ENCODE data around the gene CPSF2. TPM values are rescaled to one million over a fixed set of nuclear protein-coding genes. Genes with fewer than 3 reads are reported as not detected.
A peak's percentile ranks its signal among the peaks of the same experiment; 100 is the strongest.
"Not testable (repeated sequence)": the region's sequence is repeated elsewhere in the genome, so short reads cannot be mapped to it uniquely, and the experiment has no call there.

The CPSF2 gene
- total RNA-seq, 4 donors from 2014 or later, result 4.5 to 25.9 (median 17.0) TPM

DNA sequence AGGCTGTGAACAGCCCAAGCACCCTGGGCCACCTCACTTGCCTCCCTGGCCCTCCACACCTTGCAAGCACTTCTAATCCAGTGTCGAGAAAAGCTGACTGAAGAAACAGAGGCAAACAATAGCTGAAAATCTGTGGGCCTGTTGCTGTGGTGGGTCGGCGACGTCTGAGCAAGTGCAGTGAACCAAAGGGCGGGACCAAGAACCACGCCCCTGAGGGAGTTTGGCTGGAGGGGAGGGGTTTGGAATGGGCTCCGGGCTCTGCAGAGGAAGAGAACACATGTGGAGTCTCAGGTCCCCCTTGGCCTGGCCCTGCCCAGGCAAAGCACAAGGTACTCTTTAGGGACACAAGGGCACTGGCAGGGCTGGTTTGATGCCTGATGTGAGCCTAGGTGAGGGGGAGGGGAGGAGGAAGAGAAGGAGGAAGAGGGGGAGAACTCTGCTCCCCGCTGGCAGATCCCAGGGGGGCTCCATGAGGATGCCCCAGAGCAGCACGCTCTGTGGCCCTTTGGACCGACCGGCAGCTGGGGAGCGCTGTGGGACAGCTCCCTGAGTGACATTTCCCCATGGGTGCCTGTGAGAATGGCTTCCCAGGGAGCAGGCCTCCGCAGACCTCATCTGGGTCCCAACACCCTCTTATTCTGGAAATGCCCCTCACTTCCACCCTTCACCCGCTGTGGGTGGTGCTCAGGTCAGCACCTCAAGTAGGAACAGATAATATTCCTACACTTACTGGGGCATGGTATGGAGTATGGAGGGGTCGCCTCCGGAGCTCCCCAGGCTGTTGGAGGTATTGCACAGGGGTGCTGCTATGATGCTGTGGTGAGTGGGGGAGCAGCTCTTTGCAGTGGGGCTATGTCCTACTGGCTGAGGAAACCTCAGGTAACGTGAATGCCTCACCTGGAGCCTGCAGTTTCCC is 85.5 kb downstream of the CPSF2 start:
- in situ Hi-C loops (cut with MboI; ENCODE audit: low pct_ligation_motif_present in 1 of 4, low pct_unique_long_range_greater_than_20kb in 1 of 4, low sequenced_read_pairs in 3 of 4) (no loop called here), intact Hi-C loops (cut with DNase I; ENCODE audit: low total_unique reads) (no loop called here)
- H3K27me3 ChIP-seq, result no peaks in the 10 kb centered on the region
- H3K36me3 ChIP-seq, result no peaks in the 10 kb centered on the region
- no peak overlapping the region for H3K4me3 ChIP-seq
- no peak for DNase-seq
- no peak overlapping the region for H3K27ac ChIP-seq
- no peaks in the 10 kb centered on the region for H3K4me1 ChIP-seq
- 39 to 67% methylated on average over 3 to 17 of the region's 17 CpGs for WGBS, 2 donors (ENCODE audit: low coverage in 1 of 2)
- H3K9me3 ChIP-seq, result no peaks in the 10 kb centered on the region
- TF ChIP-seq EP300 (IDR thresholded peaks at IDR 0.05; ENCODE audit: low read depth) (no peak), POLR2A (IDR thresholded peaks at IDR 0.05) (no peak), POLR2AphosphoS5 (IDR thresholded peaks at IDR 0.05) (no peak)
- TF ChIP-seq, protein P1, sequence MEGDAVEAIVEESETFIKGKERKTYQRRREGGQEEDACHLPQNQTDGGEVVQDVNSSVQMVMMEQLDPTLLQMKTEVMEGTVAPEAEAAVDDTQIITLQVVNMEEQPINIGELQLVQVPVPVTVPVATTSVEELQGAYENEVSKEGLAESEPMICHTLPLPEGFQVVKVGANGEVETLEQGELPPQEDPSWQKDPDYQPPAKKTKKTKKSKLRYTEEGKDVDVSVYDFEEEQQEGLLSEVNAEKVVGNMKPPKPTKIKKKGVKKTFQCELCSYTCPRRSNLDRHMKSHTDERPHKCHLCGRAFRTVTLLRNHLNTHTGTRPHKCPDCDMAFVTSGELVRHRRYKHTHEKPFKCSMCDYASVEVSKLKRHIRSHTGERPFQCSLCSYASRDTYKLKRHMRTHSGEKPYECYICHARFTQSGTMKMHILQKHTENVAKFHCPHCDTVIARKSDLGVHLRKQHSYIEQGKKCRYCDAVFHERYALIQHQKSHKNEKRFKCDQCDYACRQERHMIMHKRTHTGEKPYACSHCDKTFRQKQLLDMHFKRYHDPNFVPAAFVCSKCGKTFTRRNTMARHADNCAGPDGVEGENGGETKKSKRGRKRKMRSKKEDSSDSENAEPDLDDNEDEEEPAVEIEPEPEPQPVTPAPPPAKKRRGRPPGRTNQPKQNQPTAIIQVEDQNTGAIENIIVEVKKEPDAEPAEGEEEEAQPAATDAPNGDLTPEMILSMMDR (IDR thresholded peaks at IDR 0.05), result no peak

DNA sequence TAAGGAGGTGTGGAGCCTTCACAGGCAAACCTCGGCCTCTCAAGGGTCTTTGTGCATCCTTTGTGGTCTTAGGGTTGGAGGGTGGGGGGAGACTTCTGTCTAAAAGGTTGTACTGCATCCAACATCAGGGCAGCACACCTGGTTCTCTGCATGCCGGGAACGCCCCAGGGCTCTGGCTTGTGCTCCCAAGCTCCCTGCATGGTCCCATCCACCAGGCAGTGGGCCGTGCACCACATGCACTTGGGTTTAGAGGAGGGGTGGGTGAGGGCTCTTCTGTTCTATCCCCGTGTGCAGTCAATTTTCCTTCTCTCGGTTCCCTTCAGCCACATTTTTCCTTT is 86.1 kb downstream of the CPSF2 start:
- no peak overlapping the region for H3K4me3 ChIP-seq
- no peaks in the 10 kb centered on the region for H3K27me3 ChIP-seq
- intact Hi-C loops (cut with DNase I; ENCODE audit: low total_unique reads) (no loop called here), in situ Hi-C loops (cut with MboI; ENCODE audit: low pct_ligation_motif_present in 1 of 4, low pct_unique_long_range_greater_than_20kb in 1 of 4, low sequenced_read_pairs in 3 of 4) (no loop called here)
- H3K36me3 ChIP-seq, result no peaks in the 10 kb centered on the region
- TF ChIP-seq POLR2A (IDR thresholded peaks at IDR 0.05), result no peak
- TF ChIP-seq, protein P1 (IDR thresholded peaks at IDR 0.05), result no peak
- no peak for TF ChIP-seq EP300 (IDR thresholded peaks at IDR 0.05; ENCODE audit: low read depth)
- TF ChIP-seq POLR2AphosphoS5 (IDR thresholded peaks at IDR 0.05), result no peak
- 78% methylated on average over 6 of the region's 6 CpGs; no CpG with 5 or more reads in 1 of the 2 donors for WGBS, 2 donors (ENCODE audit: low coverage in 1 of 2)
- H3K27ac ChIP-seq, result no peak overlapping the region
- H3K9me3 ChIP-seq, result no peaks in the 10 kb centered on the region
- H3K4me1 ChIP-seq, result no peaks in the 10 kb centered on the region
- no peak for DNase-seq

GRCh38 chr14:92209141-92209540 is 87.4 kb downstream of the CPSF2 start:
- Histone ChIP-seq H3K4me3 (no peak overlapping the region), H3K27ac (peak overlapping the region in 1 of 4 donors; percentile 16), H3K4me1 (no peaks in the 10 kb centered on the region), H3K36me3 (no peaks in the 10 kb centered on the region), H3K27me3 (no peaks in the 10 kb centered on the region), H3K9me3 (no peaks in the 10 kb centered on the region)
- intact Hi-C loops (cut with DNase I; ENCODE audit: low total_unique reads), result no loop called here
- in situ Hi-C loops (cut with MboI; ENCODE audit: low pct_ligation_motif_present in 1 of 4, low pct_unique_long_range_greater_than_20kb in 1 of 4, low sequenced_read_pairs in 3 of 4), result no loop called here
- no peak for DNase-seq
- 74 to 100% methylated on average over 1 to 14 of the region's 14 CpGs for WGBS, 2 donors (ENCODE audit: low coverage in 1 of 2)
- TF ChIP-seq EP300 (IDR thresholded peaks at IDR 0.05; ENCODE audit: low read depth) (no peak), POLR2A (IDR thresholded peaks at IDR 0.05) (no peak), POLR2AphosphoS5 (IDR thresholded peaks at IDR 0.05) (no peak)
- TF ChIP-seq, protein P1 (IDR thresholded peaks at IDR 0.05), result no peak

- DNase-seq; H3K4me1 ChIP-seq; in situ Hi-C loops (cut with MboI; ENCODE audit: low pct_ligation_motif_present in 1 of 4, low pct_unique_long_range_greater_than_20kb in 1 of 4, low sequenced_read_pairs in 3 of 4); intact Hi-C loops (cut with DNase I; ENCODE audit: low total_unique reads); H3K36me3 ChIP-seq; H3K4me3 ChIP-seq; H3K27ac ChIP-seq; H3K27me3 ChIP-seq; H3K9me3 ChIP-seq: not testable (repeated sequence)
- WGBS, 2 donors (ENCODE audit: low coverage in 1 of 2), result 87% methylated on average over 3 of the region's 3 CpGs; no CpG with 5 or more reads in 1 of the 2 donors
Measured at GRCh38 chr14:92213125-92213524, 91.4 kb downstream of the CPSF2 start.
